Amniotic epithelial cell (primary cell): ENCODE data around the gene SDCCAG8.

ENCODE experiments used
- DNase-seq: peaks from one replicate; pipeline ENCODE4 v3.0.0-alpha.2; 2010; ENCODE audit warnings: low read depth

SDCCAG8 gene

GRCh38 chr1:243483952-243484351 is 228.1 kb downstream of the SDCCAG8 start:
- no peak for DNase-seq

- DNase-seq = no peak
These were observed 231.3 kb downstream of the SDCCAG8 start for GRCh38 chr1:243487036-243487648.

- no peak for DNase-seq
These were observed 231.9 kb downstream of the SDCCAG8 start for GRCh38 chr1:243487649-243488227.

- DNase-seq = no peak
These were observed 232.8 kb downstream of the SDCCAG8 start for GRCh38 chr1:243488459-243489157.

DNA sequence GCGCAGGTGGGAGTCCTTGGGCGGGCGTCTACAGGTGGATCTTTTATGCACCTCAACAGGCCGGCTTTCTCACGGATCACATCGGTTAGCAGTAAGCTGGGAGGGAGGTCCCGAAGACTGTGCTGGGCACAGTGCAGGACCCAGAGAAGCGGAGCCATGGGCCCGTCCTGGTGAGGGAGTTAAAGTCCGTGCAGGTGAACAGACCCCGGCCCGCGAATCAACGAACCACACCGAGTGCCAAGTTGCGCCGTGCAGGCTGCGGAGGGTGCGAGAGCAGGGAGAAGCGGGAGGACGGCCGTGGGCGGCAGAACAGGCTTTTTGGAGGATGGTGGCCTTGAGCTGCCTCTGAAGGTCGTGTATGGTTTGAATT is 233.3 kb downstream of the SDCCAG8 start:
- no peak for DNase-seq

- no peak for DNase-seq
These were observed 234.1 kb downstream of the SDCCAG8 start for GRCh38 chr1:243489681-243490546.

DNA sequence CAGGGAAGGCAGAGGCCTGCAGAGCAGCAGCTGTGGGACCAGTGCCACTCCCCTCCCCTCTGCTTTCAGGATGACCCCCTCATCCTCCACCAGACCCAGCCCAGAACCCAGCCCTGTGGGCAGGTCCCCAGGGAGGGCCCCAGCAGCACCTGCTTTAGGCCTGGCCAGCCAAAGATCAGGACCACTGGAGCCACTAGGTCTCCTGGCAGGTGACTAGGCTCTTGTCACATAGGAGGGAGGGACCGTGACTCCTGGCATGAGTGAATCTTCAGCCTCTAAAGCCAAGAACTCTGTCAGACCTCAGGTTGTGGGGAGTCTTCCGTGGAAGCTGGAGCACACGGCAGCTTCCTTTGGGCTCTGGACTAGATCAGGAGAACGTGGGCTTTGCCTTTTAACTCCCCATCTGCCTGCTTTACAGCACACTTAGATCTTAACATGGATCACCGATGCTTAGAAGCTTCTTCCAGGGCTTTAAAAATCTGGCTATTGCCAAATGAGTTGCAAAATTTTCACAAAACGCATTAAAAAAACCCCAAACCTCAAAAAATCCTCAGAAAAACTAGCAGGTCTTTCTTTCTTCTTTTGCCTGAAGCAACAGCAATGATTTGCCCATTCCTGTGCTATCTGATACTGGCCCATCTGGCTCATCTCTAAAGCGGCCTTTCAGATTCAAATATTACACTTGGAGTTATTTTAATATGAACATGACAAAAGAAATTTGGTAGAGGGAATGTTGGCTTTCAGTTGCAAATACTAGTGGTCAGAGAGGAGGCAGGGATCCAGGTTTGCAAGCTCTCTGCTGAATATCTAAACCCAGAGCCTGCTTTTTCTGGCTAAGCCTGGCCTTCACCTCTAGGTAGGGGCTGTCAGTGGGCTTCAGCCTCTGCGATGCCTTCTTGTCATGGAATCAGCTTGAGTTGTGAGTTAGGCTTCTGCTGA is 235.2 kb downstream of the SDCCAG8 start:
- peak; percentile 73 for DNase-seq

DNA sequence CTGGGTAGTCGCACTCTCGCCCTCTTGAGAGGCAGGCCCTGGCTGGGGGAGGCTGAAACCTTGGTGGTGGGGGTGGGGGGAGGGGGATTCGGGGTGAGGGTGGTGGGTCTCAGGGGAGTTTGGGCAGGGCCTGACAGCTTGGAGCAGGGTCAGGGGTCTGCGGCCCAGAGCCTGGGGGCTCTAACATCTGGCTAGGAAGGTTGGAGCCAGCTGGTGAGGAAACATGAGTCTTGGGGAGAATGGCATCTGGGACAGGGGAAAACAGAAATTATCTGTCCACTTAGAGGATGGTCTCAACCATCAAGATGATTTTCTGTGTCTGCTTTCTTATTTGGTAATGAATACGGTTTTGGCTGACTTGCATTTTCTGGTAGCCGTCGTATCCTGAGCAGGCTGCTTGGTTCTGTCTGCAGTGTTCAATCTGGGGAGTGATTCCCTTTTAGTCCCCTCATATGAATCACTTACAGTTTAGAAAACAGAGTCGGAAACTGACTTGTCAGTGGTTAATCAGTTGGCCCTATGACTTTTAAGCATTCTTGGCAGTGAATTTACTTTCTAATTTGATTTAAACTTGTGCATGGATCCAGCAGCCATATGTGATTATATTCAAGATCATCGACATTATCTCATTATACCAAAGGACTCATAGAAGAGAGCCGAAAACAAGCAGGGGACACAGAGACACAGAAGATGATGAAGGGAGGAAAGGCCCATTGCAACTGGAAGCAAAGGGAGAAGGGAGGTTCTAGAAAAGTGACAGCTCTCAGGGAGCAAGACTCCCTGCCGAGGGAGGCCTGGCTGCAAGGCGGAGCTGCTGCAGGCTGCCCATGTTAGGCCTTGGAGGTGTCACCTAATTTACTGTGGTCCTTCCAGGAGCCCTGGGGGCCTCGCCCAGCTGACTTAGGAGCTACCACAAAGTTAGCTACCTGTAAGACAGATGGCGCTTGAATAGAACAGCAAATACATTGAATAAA is 237.6 kb downstream of the SDCCAG8 start:
- no peak for DNase-seq

- no peak for DNase-seq
These were observed 239.0 kb downstream of the SDCCAG8 start for GRCh38 chr1:243494741-243495431.

DNA sequence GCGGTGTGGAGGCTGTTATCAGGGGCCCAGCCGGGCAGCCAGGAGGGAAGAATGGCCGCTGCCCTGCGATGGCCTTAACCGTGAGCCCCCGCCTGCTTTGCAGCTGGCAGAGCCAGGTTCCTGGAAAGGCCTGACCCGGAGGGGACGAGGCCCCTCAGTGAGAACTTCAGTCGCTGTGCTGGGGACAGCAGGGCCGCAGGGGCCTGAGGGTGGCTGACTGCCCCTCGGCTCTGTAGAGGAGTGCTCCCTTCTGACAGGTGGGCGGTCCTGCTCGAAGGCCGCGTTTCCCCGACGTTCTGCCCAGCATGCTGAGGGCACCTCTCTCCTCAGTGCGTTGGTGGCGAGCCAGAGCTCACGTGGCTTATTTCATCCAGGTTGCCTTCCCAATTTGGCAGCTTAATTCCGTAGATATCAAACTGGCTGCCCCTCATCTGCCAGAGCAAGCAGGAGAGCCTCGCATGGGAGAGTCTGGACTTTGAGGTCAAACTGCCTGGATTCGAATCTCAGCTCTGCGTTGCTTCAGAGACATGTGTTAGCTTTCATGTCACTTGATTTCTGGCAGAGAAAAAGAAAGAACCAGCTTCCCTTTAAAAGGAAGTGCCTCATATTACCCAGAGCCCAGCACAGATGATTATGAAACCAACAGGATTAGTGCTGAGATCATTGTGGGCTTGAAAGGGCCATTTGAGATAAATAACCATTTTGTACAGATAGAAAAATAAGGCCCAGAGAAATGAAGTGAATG is 239.8 kb downstream of the SDCCAG8 start:
- DNase-seq = peak; percentile 96

DNA sequence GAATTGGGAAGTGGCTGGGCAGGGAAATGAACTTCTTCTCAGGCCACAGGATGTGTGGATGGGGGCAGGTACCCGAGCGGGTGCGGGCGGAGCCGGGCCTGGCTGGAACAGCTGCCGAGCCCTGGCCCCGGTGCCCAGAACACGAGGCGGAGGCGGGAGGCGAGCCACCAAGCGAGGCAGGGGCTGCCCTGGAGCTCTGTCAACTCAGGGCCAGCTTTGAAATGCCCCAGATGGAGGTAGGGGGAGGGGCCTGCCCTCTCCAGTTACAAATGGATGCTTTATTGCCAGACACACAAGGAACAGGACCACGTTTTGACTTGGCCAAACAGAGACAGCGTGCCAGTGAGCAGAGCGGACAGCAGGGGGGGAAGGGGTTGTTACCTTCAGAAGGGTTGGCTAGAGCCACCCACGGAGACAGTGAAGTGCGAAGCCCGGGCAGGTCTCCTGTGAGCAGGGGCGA is 240.4 kb downstream of the SDCCAG8 start:
- DNase-seq = no peak

DNA sequence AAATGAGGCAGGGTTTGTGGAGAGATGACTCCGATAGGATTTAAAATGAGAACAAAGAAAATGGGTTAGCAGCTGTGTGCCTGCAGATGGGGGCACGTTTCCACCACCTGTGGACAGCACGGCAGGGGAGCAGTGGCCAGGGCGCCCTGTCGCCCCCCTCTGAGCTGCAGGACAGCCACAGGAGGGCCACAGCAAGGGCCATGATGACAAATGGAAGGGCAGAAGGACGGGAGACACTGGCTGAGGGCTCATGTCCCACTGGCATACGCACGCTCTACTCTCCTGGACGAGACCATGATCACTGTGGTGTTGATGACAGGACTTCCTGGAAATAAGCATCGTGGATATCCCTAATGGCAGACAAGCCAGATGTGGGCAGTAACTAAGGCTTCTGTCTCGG is 241.0 kb downstream of the SDCCAG8 start:
- DNase-seq = no peak

GRCh38 chr1:243497939-243498681 is 242.3 kb downstream of the SDCCAG8 start:
- no peak for DNase-seq

DNA sequence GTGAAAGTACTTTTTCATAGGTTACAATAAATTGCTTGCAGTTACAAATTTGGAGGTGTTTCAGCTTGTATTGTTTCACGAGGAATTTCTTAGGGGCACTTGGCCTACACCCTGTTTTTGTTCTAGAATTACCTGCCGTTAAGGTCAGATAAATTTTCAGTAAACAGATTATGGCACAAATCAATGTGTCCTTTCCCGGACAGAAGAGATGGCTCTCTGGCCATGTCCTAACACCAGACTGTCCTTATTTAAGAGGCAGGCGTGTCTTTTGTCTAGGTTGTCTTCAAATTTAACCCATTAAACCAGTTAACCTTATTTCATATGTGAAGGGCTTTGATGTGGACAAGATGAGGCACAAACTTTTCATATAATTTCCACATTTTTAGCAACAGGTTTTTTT is 243.4 kb downstream of the SDCCAG8 start:
- no peak for DNase-seq

- DNase-seq = no peak
These were observed 243.9 kb downstream of the SDCCAG8 start for GRCh38 chr1:243499711-243500110.

DNA sequence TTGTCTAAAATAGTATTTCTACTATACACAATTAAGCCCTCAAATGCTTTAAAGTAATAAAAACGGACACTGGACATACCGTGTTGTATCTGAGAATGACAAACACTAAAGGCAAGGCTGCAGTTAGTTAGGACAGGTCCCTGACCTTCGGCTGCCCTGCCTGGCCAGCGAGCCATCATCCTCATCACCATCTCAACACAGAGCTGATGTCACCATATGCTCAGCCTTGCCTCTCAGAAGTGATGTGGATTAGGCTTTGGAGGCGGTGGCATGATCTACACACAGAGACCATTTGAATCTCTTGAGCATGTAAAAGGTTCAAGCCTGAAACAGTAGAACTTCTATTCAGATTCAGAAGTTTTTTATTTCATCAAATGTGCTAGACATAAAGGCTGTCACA is 244.7 kb downstream of the SDCCAG8 start:
- DNase-seq = no peak

DNA sequence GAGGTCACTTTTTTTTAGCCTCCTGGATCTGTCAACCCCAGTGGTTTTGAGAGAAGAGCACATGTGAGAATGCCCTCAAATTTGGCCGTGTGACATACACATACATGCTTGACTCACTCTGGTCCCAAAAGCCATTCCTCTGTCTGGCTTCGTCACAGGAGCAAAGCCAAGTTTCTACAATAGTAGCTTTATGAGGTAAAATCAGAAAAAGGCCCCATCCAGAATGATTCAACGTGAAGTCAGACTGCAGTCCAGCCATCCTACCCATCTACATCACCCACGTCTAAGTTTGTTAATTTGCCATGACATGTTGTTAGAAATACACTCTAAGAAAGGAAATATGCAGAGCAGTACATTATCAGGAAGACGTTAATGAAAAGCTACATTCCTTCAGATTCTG is 245.2 kb downstream of the SDCCAG8 start:
- DNase-seq = no peak

- DNase-seq = no peak
These were observed 247.3 kb downstream of the SDCCAG8 start for GRCh38 chr1:243503155-243503554.
